HepG2 (cell line): ENCODE data around the gene C19orf44. TPM values are rescaled to one million over a fixed set of nuclear protein-coding genes. Genes with fewer than 3 reads are reported as not detected.

Experiments
- AGO2 ChIP-seq: fragments of 200-400 bp; formaldehyde crosslinking; optimal IDR thresholded peaks from 2 replicates; pipeline ENCODE3; 2017; ENCODE audit warnings: mild to moderate bottlenecking, low read depth, low read length, moderate library complexity
- ASH2L ChIP-seq: fragments of 300-600, 200-600 bp; sonication (generic); IDR thresholded peaks from 2 replicates; pipeline ENCODE4 v1.7.0; 2017; ENCODE audit warnings: low read depth, mild to moderate bottlenecking, moderate library complexity, mixed read lengths, low read length; ENCODE audit not compliant: insufficient read length
- BHLHE40 ChIP-seq: IDR thresholded peaks from 2 replicates; pipeline ENCODE4 v1.6.1; 2011; ENCODE audit warnings: low read length, improper control_type of control experiment
- CEBPG ChIP-seq: IDR thresholded peaks from 2 replicates; pipeline ENCODE4 v1.6.1; 2016
- DDIT3 ChIP-seq: sonication (generic); formaldehyde crosslinking; IDR thresholded peaks from 2 replicates; pipeline ENCODE4 v1.4.0; 2020; ENCODE audit warnings: mild to moderate bottlenecking, missing genetic modification reagents
- E2F1 ChIP-seq: sonication (generic); formaldehyde crosslinking; IDR thresholded peaks from 2 replicates; pipeline ENCODE4 v1.5.0; 2020; ENCODE audit warnings: missing genetic modification reagents
- ETV6 ChIP-seq: sonication (generic); formaldehyde crosslinking; conservative IDR thresholded peaks from 2 replicates; pipeline ENCODE4 v1.4.0; 2020; ENCODE audit warnings: missing genetic modification reagents
- FOSL2 ChIP-seq: sonication (generic); formaldehyde crosslinking; IDR thresholded peaks from 2 replicates; pipeline ENCODE4 v1.4.0; 2020; ENCODE audit warnings: missing genetic modification reagents
- HDAC2 ChIP-seq: sonication (generic); formaldehyde crosslinking; IDR thresholded peaks from 2 replicates; pipeline ENCODE4 v1.4.0; 2020; ENCODE audit warnings: missing genetic modification reagents
- MZF1 ChIP-seq: sonication (generic); formaldehyde crosslinking; IDR thresholded peaks from 2 replicates; pipeline ENCODE4 v1.8.1; 2023; ENCODE audit warnings: mild to moderate bottlenecking, missing genetic modification reagents, borderline replicate concordance
- NCOA1 ChIP-seq: sonication (generic); formaldehyde crosslinking; IDR thresholded peaks from 2 replicates; pipeline ENCODE4 v1.9.0; 2021; ENCODE audit warnings: missing genetic modification reagents
- NFYC ChIP-seq: IDR thresholded peaks from 2 replicates; pipeline ENCODE4 v1.6.1; 2016; ENCODE audit warnings: missing genetic modification reagents, missing compliant biosample characterization
- RBM39 ChIP-seq: fragments of 200-400 bp; formaldehyde crosslinking; IDR thresholded peaks from one replicate; pipeline ENCODE4 v1.6.1; 2018; ENCODE audit warnings: antibody characterized with exemption, mild to moderate bottlenecking, low read depth, low read length; ENCODE audit not compliant: poor library complexity, severe bottlenecking
- RORA ChIP-seq: sonication (generic); formaldehyde crosslinking; IDR thresholded peaks from 2 replicates; pipeline ENCODE4 v1.5.0; 2020; ENCODE audit warnings: mild to moderate bottlenecking, missing genetic modification reagents, moderate library complexity
- SNAPC2 ChIP-seq: sonication (generic); formaldehyde crosslinking; IDR thresholded peaks from 2 replicates; pipeline ENCODE4 v1.8.1; 2022; ENCODE audit warnings: mild to moderate bottlenecking, missing genetic modification reagents
- ZFP36L1 ChIP-seq: sonication (generic); formaldehyde crosslinking; IDR thresholded peaks from 2 replicates; pipeline ENCODE4 v1.8.0; 2022; ENCODE audit warnings: mild to moderate bottlenecking, missing genetic modification reagents, moderate library complexity
- ZNF501 ChIP-seq: sonication (generic); formaldehyde crosslinking; IDR thresholded peaks from 2 replicates; pipeline ENCODE4 v1.5.1; 2020; ENCODE audit warnings: mild to moderate bottlenecking, moderate library complexity, missing genetic modification reagents
- ZNF547 ChIP-seq: sonication (generic); formaldehyde crosslinking; IDR thresholded peaks from 2 replicates; pipeline ENCODE4 v1.5.1; 2020; ENCODE audit warnings: mild to moderate bottlenecking, missing genetic modification reagents
- ZNF567 ChIP-seq: sonication (generic); formaldehyde crosslinking; IDR thresholded peaks from 2 replicates; pipeline ENCODE4 v1.8.1; 2023; ENCODE audit warnings: mild to moderate bottlenecking, missing genetic modification reagents, borderline replicate concordance
- ZNF850 ChIP-seq: sonication (generic); formaldehyde crosslinking; conservative IDR thresholded peaks from 2 replicates; pipeline ENCODE4 v1.9.0; 2021; ENCODE audit warnings: mild to moderate bottlenecking, missing genetic modification reagents
- ZSCAN22 ChIP-seq: sonication (generic); formaldehyde crosslinking; IDR thresholded peaks from 2 replicates; pipeline ENCODE4 v1.4.0; 2020; ENCODE audit warnings: mild to moderate bottlenecking, missing genetic modification reagents
- polyA plus RNA-seq, 8 experiments: library from polyadenylated mRNA; depleted of rRNA in 3 of 8; stranded (reverse) in 7 of 8; unstranded in 1 of 8; fragments of >200 nt; fragmentation: Illumina TruSeq in 4 of 8; extraction: Trizol in 4 of 8; gene quantifications; 2 replicates each; pipeline versions ENCODE4 v1.2.1 to v1.2.3, GENCODE V29; 2011 to 2016; ENCODE audit warnings: low read depth in 4 of 8, missing spikeins in 1 of 8, mixed read lengths in 1 of 8; ENCODE audit not compliant: insufficient read depth in 1 of 8
- total RNA-seq, 5 experiments: library from RNA; depleted of rRNA; stranded (reverse); fragments of >200 nt; fragmentation: Illumina TruSeq; extraction: Trizol; gene quantifications; 2 replicates each; pipeline ENCODE4 v1.2.3, GENCODE V29; 2016; ENCODE audit warnings: low read depth in 1 of 5
- TF ChIP-seq, protein P1 (sequence below): sonication (generic); formaldehyde crosslinking; IDR thresholded peaks from 2 replicates; pipeline ENCODE4 v1.4.0; 2020; ENCODE audit warnings: missing genetic modification reagents, borderline replicate concordance
- TF ChIP-seq, protein P2 (sequence below): sonication (generic); formaldehyde crosslinking; IDR thresholded peaks from 2 replicates; pipeline ENCODE4 v1.4.0; 2020; ENCODE audit warnings: missing genetic modification reagents
- TF ChIP-seq, protein P3 (sequence below): sonication (generic); formaldehyde crosslinking; IDR thresholded peaks from 2 replicates; pipeline ENCODE4 v1.5.1; 2020; ENCODE audit warnings: missing genetic modification reagents, mild to moderate bottlenecking, borderline replicate concordance
- TF ChIP-seq, protein P4 (sequence below): fragments of 450-650 bp; IDR thresholded peaks from 2 replicates; pipeline ENCODE4 v1.6.1; 2017

The C19orf44 gene
- total and polyA plus RNA-seq, 2 of the 13 experiments (the other 11 are each of a cell fraction or from before 2014, with no cell fraction given): 3.2 to 4.3 TPM

DNA sequence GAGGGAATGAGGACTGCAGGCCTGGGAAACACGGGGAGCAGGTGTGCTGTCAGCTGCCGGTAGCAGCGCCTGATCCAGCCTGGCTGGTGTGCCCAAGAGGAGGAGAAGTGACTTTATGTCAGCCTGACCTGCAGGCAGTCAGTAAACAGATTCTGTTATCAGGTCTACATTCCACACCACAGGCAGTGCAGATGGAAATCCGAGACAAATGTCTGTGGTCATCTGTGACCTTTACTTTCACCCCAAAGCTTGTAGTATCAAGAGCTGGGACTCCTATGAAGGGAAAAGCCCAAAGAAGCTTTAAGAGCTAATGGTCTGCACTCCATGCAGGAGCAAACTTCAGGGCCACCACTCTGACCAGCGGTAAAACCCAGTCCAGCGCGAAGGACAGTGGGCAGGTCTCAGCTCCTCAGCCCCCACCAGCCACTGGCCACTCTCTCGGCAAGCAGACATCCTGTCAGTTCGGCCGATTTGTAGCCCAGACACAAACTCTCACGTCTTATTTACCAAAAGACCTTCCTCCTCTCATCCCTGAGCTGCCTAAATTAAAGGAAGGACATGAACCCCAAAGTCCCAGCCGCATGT is 32.1 kb upstream of the C19orf44 start (continued):
- TF ChIP-seq ZNF547 (CRISPR knock-in tag) (no peak), CEBPG (CRISPR knock-in tag) (peak; percentile 43), FOSL2 (CRISPR knock-in tag) (no peak; the same call in 1 of the 2 replicates), RORA (CRISPR knock-in tag) (no peak), ETV6 (0 out of 2 replicates have a peak, but pooled peaks have one; percentile 18), ZNF501 (CRISPR knock-in tag) (0 out of 2 replicates have a peak, but pooled peaks have one; percentile 10), RBM39 (no peak), ZSCAN22 (CRISPR knock-in tag) (no peak), ZFP36L1 (CRISPR knock-in tag) (no peak), NFYC (CRISPR knock-in tag) (no peak), ASH2L (peak; percentile 26), SNAPC2 (CRISPR knock-in tag) (no peak), ZNF567 (CRISPR knock-in tag) (no peak), DDIT3 (no peak), HDAC2 (CRISPR knock-in tag) (peak; percentile 72), AGO2 (no peak), E2F1 (CRISPR knock-in tag) (no peak), ZNF850 (CRISPR knock-in tag) (no peak), MZF1 (CRISPR knock-in tag) (no peak), BHLHE40 (no peak), NCOA1 (CRISPR knock-in tag) (no peak)
- TF ChIP-seq, protein P1, sequence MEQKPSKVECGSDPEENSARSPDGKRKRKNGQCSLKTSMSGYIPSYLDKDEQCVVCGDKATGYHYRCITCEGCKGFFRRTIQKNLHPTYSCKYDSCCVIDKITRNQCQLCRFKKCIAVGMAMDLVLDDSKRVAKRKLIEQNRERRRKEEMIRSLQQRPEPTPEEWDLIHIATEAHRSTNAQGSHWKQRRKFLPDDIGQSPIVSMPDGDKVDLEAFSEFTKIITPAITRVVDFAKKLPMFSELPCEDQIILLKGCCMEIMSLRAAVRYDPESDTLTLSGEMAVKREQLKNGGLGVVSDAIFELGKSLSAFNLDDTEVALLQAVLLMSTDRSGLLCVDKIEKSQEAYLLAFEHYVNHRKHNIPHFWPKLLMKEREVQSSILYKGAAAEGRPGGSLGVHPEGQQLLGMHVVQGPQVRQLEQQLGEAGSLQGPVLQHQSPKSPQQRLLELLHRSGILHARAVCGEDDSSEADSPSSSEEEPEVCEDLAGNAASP: peak; percentile 72
- TF ChIP-seq, protein P2, sequence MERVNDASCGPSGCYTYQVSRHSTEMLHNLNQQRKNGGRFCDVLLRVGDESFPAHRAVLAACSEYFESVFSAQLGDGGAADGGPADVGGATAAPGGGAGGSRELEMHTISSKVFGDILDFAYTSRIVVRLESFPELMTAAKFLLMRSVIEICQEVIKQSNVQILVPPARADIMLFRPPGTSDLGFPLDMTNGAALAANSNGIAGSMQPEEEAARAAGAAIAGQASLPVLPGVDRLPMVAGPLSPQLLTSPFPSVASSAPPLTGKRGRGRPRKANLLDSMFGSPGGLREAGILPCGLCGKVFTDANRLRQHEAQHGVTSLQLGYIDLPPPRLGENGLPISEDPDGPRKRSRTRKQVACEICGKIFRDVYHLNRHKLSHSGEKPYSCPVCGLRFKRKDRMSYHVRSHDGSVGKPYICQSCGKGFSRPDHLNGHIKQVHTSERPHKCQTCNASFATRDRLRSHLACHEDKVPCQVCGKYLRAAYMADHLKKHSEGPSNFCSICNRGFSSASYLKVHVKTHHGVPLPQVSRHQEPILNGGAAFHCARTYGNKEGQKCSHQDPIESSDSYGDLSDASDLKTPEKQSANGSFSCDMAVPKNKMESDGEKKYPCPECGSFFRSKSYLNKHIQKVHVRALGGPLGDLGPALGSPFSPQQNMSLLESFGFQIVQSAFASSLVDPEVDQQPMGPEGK (CRISPR knock-in tag): peak; percentile 57
- TF ChIP-seq, protein P3, sequence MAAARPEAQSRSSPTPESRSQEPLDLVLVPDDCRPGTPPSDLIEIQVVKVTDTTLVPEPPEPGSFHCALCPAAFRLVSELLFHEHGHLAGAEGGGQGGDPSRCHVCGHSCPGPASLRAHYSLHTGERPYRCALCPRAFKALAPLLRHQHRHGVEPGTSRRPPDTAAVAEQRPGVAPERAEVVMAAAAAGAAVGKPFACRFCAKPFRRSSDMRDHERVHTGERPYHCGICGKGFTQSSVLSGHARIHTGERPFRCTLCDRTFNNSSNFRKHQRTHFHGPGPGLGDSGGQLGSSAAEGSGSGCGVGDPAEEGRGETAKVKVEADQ: no peak
- TF ChIP-seq, protein P4, sequence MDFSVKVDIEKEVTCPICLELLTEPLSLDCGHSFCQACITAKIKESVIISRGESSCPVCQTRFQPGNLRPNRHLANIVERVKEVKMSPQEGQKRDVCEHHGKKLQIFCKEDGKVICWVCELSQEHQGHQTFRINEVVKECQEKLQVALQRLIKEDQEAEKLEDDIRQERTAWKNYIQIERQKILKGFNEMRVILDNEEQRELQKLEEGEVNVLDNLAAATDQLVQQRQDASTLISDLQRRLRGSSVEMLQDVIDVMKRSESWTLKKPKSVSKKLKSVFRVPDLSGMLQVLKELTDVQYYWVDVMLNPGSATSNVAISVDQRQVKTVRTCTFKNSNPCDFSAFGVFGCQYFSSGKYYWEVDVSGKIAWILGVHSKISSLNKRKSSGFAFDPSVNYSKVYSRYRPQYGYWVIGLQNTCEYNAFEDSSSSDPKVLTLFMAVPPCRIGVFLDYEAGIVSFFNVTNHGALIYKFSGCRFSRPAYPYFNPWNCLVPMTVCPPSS: no peak
